HG03378 (cell line): ENCODE results near the gene POLR1B.
"Not testable (repeated sequence)": the region's sequence is repeated elsewhere in the genome, so short reads cannot be mapped to it uniquely, and the experiment has no call there.

Experiments
- ATAC-seq: cut with Tn5 transposase; IDR thresholded peaks from one replicate; pipeline ENCODE4 v1.9.1; 2021; ENCODE audit warnings: mild to moderate bottlenecking, moderate library complexity; ENCODE audit not compliant: unreplicated experiment

The POLR1B gene

GRCh38 chr2:112600634-112601033 is 58.4 kb downstream of the POLR1B start:
- no peak for ATAC-seq

GRCh38 chr2:112601754-112602153 is 59.5 kb downstream of the POLR1B start:
- ATAC-seq, result no peak

- no peak for ATAC-seq
Observed at GRCh38 chr2:112602917-112603316, 60.7 kb downstream of the POLR1B start.

- no peak for ATAC-seq
Observed at GRCh38 chr2:112603731-112604130, 61.5 kb downstream of the POLR1B start.

DNA sequence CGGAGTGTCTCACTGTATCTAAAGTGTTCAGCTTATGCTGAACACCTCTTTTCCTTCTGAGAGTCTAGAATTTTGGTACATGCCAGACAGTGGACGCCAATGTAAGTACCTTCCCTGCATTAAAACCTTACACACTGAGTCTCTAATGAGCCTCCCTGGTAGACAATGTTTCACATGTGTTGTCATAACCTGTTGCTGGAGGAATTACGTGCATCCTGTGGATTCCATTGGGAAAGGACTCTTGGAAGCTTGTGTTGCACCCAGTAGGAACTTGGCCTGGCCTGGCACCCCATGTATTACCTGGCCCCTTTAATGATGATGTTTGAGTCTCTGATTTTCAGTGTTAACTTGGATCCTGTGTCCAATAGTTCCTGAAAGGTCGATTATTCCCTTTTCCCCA is 62.7 kb downstream of the POLR1B start:
- no peak for ATAC-seq

DNA sequence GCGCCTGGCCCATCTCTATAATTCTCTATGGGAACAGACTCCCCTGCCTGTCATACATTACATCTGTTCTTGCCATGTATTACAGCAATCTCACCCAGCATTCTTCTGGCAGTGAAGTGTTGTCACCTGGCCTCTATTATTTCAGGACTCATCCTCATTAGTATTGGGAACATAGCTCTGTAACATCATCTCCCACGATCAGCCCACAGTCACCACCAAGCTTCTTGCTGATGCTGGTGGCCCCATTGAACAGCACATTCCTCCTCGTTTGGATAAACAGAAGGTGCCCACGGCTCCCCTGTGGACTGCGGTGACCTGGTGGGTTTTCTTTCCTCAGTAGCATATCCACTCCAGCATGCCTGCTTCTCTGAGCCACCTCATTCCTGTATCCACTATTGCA is 63.7 kb downstream of the POLR1B start:
- no peak for ATAC-seq

- no peak for ATAC-seq
Observed at GRCh38 chr2:112606547-112606946, 64.3 kb downstream of the POLR1B start.

DNA sequence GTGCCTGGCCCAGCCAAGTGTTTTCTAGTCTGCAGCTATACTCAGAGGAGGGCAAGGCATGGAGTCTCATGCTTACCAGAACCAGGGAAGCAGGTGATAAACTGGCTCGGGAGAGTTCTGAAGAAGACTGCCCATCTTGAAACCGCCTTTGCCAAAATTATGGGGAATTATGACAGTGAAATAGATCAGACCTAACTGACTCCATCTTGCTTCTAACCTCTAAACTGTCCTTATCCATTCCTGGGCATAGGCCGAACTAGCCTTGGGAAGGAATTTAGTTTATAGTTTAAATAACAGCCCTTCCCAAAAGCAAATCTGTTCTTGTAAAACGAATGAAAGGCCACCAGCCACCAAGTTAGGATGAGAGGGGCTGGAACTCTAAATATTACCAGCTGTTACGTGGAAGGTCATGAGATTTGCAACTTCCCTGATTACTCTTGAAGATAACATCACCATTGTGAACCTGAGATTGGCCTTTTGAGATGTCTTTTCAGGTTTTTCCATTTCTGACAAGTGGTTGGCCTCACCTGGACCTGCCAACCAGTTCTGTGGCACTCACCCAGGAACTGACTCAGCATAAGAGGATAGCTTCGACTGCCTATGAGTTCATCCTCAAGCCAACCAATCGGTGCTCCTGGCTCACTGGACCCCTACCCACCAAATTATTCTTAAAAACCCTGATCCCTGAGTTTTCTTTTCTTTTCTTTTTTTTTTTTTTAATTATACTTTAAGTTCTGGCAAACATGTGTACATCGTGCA is 65.6 kb downstream of the POLR1B start:
- no peak for ATAC-seq

DNA sequence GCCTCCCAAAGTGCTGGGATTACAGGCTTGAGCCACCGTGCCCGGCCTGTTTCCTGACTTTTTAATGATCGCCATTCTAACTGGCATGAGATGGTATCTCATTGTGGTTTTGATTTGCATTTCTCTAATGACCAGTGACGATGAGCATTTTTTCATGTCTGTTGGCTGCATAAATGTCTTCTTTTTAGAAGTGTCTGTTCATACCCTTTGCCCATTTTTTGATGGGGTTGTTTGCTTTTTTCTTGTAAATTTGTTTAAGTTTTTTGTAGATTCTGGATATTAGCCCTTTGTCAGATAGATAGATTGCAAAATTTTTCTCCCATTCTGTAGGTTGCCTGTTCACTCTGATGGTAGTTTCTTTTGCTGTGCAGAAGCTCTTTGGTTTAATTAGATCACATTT is 67.1 kb downstream of the POLR1B start:
- ATAC-seq, result not testable (repeated sequence)

GRCh38 chr2:112612283-112612682 is 70.0 kb downstream of the POLR1B start:
- ATAC-seq, result not testable (repeated sequence)

- ATAC-seq, result no peak
Observed at GRCh38 chr2:112614201-112614840, 72.1 kb downstream of the POLR1B start.

GRCh38 chr2:112615051-112615450 is 72.8 kb downstream of the POLR1B start:
- ATAC-seq, result no peak

- ATAC-seq, result not testable (repeated sequence)
Observed at GRCh38 chr2:112615798-112616197, 73.5 kb downstream of the POLR1B start.

GRCh38 chr2:112618383-112618782 is 76.1 kb downstream of the POLR1B start:
- ATAC-seq, result no peak

GRCh38 chr2:112621790-112622527 is 79.7 kb downstream of the POLR1B start:
- ATAC-seq, result no peak

DNA sequence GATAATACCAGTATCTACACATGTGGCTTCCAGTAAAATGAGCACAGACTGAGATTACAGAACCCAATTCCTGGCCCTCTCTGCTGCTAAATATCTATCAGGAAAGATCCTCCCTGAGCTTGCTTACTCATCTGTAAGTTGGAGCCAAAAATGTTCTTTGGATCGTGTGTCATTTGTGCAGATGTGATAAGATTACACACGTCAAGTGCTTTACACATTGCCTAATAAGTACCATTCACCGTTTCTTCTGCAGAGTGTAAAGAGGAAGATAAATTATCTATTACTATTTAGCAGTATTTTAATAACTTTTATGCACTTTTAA is 80.2 kb downstream of the POLR1B start:
- ATAC-seq, result no peak

DNA sequence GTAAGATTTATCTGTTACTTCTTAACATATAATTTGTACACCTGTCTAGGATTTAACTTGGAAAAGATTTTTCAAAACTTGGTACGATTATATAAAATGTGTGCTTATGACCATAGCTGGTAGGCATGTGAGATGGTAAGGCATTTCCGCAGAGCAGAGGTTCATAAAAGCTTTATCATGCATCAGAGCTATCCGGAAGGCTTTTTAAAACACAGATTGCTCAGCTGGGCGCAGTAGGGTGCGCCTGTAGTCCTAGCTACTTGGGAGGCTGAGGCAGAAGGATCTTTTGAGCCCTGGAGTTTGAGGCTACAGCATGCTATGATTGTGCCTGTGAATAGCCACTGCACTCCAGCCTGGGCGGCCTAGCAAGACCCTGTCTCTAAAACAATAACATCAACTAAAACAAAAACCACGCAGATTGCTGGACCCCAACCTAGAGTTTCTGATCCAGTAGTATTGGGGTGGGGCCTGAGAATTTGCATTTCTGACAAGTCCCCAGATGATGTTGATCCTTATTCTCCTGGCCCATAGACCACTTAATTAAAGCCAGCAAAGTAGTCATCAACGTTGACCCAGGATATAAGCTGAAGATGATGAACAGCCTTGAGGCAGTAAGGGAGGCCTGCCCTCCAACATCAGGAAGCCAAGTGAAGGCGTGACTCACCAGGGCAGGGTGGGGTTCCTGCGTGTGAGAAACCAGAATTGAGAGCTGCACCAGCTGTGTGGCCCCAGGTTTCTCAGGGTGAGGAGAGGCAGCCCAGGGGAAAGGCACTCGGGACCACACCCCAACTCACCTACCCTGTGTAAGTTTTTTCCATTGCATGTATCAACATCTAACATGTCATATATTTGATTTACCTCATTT is 81.9 kb downstream of the POLR1B start:
- ATAC-seq, result no peak

GRCh38 chr2:112625474-112626114 is 83.3 kb downstream of the POLR1B start:
- no peak for ATAC-seq

DNA sequence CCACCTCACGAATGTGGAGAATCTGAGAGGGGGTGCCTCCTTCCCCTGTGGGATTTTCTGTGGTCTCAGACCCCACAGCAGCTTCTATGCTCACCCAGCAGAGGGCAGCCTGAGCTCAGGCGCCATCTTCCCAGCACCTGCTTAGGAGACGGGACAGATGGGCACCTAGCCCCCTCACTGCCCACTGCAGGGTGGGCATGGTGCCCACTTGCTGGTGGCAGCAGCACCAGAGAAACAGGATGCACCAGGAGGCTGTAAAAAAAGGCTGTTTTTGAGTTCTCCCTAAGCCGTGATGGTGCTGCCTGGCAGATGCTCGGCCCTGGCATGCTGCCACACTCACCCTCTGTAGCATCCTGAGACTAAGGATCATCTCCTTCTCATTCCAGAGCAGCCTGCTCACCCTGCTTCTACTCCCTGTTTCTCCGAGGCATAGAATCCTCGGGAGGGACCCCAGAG is 84.4 kb downstream of the POLR1B start:
- ATAC-seq, result no peak
